NCI-H2107 treated with DMSO at 0.1 percent for 48 hours (cell line): ENCODE data around the gene TMC8.
A peak's percentile ranks its signal among the peaks of the same experiment; 100 is the strongest.
"Not testable (repeated sequence)": the region's sequence is repeated elsewhere in the genome, so short reads cannot be mapped to it uniquely, and the experiment has no call there.

Experiments
- DNase-seq: peaks from one replicate; lab custom pipeline; 2025; ENCODE audit not compliant: unreplicated experiment; lab: John Stamatoyannopoulos, UW

TMC8 gene

GRCh38 chr17:78147315-78147998, 16.9 kb downstream of the TMC8 start:
- no peak for DNase-seq

- no peak for DNase-seq
Measured at GRCh38 chr17:78148286-78149016, 17.9 kb downstream of the TMC8 start.

- DNase-seq, result no peak
Measured at GRCh38 chr17:78151514-78152008, 21.0 kb downstream of the TMC8 start.

- no peak for DNase-seq
Measured at GRCh38 chr17:78154903-78155811, 24.6 kb downstream of the TMC8 start.

DNA sequence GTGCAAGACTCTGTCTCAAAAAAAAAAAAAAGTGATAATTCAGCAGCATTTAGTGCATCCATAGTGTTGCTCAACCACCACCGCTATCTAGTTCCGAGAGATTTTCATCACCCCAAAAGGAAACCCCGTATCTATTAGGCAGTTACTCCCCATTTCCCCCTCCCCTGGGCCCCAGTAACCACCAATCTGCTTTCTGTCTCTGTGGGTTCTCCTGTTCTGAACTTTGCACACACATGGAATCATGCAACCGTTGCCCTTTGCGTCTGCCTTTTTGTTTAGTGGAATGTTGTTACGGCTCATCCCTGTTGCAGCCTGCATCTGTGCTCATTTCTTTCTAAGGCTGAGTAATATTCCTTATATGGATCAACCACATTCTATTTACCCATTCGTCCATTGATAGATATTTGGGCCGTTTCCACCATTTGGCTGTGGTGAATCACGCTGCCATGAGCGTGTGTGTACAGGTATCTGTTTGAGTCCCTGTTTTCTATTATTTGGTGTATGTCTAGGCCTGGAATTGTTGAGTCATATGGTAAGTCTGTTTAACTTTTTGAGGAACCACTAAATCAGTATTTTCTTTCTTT, 29.1 kb downstream of the TMC8 start:
- DNase-seq, result no peak

GRCh38 chr17:78163881-78164747, 33.5 kb downstream of the TMC8 start:
- DNase-seq, result no peak

DNA sequence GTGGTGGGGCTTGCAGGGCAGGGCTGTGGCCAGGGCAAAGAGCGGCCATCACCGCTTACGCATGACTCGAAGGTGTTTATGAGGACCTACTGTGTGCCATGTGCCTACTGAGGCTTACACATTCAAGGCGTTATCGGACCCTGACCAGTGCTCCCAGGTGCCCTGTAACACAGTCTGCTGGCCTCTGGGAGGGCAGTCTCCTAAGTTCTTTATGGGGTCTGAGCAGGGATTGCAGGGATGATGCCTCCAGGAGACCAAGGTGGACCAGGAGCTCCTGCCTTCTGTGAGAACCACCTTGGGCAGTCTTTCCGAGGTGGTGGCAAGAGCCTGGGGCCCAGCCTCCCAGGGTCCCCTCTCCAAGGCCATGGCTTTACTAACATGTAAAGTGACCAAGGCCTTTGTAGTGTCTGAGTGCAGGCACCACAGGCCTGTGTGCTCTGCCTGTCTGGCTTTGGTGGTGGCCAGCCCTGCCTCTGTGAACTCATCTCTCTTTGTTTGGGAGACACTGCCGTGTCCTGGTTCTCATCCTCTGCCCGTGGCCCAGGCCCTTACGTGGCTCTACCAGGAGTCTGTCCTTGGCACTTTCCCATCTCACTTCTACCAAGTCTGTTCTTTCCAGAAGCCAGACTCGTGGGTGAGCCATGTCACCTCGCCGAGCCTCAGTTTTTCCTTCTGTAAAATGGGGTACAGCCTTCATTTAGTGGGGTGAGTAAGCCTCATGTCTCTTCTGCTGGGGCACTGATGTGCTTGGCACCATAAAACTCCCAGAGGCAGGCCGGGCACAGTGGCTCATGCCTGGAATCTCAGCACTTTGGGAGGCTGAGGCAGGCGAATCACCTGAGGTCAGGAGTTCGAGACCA, 34.4 kb downstream of the TMC8 start:
- no peak for DNase-seq

GRCh38 chr17:78166416-78166815, 35.8 kb downstream of the TMC8 start:
- DNase-seq, result peak; percentile 63

GRCh38 chr17:78168242-78168902, 37.8 kb downstream of the TMC8 start, which contains the start of gene SYNGR2:
SYNGR2 (plus strand) TSS chr17:78168581; CDS start chr17:78168617, 36 bp downstream.
- DNase-seq, result peak; percentile 57

DNA sequence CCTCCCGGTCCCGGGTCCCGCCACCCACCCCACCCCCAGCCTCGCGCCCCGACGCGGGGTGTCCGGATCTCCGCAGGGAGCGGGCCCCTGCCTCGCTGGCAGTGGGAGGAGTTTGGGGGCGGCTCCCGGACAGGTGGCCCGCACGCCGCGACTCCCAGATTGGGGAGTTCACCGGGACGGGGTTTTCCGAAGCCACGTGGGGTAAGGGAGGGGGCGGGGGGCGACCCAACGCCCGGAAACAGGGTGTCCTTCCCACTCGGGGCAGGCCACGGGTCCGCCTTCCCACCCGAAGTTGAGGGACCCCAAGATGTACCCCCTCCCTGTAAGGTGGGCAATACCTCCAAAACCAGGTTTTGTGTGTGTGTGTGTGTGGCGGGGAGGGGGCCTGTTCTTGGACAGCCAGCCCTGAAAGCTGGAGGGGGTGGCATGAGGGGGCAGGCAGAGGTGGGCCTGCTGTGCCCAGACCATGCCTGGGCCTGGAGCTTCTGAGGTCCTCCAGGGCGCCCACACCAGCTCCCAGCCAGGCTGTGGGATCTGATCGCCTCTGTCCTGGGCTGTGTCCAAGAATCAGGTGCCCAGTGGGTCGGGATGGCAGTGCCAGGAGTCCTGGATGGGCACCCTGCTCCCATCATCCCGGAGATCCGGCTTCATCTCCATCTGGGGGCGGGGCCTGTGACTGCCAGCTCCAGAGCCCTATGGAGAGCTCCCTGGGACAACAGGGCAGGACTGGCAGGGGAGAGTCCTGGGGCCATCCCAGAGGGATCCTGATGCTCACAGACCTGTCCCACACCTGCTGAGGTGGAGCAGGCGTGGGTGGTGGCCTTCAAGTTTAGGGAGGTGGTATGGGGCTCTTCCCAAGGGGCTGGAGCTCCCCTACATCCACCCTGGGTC, 38.6 kb downstream of the TMC8 start:
- DNase-seq, result no peak

GRCh38 chr17:78170692-78171590, 40.4 kb downstream of the TMC8 start:
- no peak for DNase-seq

- DNase-seq, result not testable (repeated sequence)
Measured at GRCh38 chr17:78171591-78172248, 41.1 kb downstream of the TMC8 start.

GRCh38 chr17:78172249-78173051, 41.9 kb downstream of the TMC8 start:
- DNase-seq, result no peak

DNA sequence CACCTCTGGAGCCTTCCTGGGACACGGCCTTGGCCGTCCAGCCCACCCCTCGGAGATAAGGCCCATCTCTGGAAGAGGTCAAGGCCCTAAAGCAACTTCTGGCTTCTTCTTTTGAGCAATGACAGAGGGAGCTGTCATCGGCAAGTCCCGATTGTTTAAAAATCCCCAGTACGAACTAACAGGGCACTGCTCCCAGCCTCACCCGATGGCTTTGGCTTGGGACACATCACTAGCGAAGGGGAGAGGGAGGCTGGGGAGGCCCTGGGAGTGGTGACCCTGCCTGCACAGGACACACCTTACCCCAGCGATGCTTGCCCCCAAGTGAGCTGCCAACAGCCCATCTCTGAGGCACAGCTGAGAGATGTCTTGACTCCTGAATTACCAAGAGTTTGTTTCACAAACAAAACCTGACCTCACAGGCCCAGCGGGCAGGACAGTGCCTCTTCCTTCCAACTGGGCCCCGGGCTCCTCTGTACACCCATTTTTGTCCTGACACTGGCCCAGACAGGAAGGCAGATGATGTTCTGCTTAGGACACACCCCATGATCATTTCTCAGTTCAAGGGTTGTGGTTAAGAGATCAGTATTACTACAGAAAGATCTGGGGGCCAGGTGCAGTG, 42.6 kb downstream of the TMC8 start:
- DNase-seq, result no peak
